GM18499 (cell line): ENCODE data around the gene GAGE12G.
"Not testable (repeated sequence)": the region's sequence is repeated elsewhere in the genome, so short reads cannot be mapped to it uniquely, and the experiment has no call there.

ENCODE experiments used
- ATAC-seq: cut with Tn5 transposase; IDR thresholded peaks from one replicate; pipeline ENCODE4 v1.9.1; 2021; ENCODE audit warnings: moderate number of reproducible peaks; ENCODE audit not compliant: insufficient read depth, unreplicated experiment

GAGE12G gene

DNA sequence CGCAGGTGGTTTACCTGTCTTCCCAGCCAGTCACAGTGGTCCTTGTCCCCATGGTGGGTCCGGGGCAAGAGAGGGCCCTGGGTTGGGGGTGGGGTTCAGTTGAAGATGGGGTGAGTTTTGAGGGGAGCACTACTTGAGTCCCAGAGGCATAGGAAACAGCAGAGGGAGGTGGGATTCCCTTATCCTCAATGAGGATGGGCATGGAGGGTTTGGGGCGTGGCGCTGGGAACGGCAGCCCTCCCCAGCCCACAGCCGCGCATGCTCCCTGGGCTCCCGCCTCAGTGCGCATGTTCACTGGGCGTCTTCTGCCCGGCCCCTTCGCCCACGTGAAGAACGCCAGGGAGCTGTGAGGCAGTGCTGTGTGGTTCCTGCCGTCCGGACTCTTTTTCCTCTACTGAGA lies at the start of gene GAGE12G:
GAGE12G (plus strand) TSS at position 301 of the 400 bp plus-strand sequence. CDS start 1,155 bp downstream, outside the sequence.
- not testable (repeated sequence) for ATAC-seq

DNA sequence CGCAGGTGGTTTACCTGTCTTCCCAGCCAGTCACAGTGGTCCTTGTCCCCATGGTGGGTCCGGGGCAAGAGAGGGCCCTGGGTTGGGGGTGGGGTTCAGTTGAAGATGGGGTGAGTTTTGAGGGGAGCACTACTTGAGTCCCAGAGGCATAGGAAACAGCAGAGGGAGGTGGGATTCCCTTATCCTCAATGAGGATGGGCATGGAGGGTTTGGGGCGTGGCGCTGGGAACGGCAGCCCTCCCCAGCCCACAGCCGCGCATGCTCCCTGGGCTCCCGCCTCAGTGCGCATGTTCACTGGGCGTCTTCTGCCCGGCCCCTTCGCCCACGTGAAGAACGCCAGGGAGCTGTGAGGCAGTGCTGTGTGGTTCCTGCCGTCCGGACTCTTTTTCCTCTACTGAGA lies 38.3 kb upstream of the GAGE12G start, which contains the start of gene GAGE12C:
GAGE12C (plus strand) TSS at position 301 of the 400 bp plus-strand sequence. CDS start 1,155 bp downstream, outside the sequence.
- ATAC-seq: not testable (repeated sequence)

DNA sequence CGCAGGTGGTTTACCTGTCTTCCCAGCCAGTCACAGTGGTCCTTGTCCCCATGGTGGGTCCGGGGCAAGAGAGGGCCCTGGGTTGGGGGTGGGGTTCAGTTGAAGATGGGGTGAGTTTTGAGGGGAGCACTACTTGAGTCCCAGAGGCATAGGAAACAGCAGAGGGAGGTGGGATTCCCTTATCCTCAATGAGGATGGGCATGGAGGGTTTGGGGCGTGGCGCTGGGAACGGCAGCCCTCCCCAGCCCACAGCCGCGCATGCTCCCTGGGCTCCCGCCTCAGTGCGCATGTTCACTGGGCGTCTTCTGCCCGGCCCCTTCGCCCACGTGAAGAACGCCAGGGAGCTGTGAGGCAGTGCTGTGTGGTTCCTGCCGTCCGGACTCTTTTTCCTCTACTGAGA lies 28.8 kb upstream of the GAGE12G start, which contains the start of gene GAGE12D:
GAGE12D (plus strand) TSS at position 301 of the 400 bp plus-strand sequence. CDS start 1,155 bp downstream, outside the sequence.
- ATAC-seq: not testable (repeated sequence)

GRCh38 chrX:49550989-49551388 lies 19.2 kb upstream of the GAGE12G start, which contains the start of gene GAGE12E:
GAGE12E (plus strand) TSS chrX:49551289; CDS start chrX:49552444, 1,155 bp downstream.
- not testable (repeated sequence) for ATAC-seq

DNA sequence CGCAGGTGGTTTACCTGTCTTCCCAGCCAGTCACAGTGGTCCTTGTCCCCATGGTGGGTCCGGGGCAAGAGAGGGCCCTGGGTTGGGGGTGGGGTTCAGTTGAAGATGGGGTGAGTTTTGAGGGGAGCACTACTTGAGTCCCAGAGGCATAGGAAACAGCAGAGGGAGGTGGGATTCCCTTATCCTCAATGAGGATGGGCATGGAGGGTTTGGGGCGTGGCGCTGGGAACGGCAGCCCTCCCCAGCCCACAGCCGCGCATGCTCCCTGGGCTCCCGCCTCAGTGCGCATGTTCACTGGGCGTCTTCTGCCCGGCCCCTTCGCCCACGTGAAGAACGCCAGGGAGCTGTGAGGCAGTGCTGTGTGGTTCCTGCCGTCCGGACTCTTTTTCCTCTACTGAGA lies 9.7 kb upstream of the GAGE12G start, which contains the start of gene GAGE12F:
GAGE12F (plus strand) TSS at position 301 of the 400 bp plus-strand sequence. CDS start 1,155 bp downstream, outside the sequence.
- not testable (repeated sequence) for ATAC-seq

DNA sequence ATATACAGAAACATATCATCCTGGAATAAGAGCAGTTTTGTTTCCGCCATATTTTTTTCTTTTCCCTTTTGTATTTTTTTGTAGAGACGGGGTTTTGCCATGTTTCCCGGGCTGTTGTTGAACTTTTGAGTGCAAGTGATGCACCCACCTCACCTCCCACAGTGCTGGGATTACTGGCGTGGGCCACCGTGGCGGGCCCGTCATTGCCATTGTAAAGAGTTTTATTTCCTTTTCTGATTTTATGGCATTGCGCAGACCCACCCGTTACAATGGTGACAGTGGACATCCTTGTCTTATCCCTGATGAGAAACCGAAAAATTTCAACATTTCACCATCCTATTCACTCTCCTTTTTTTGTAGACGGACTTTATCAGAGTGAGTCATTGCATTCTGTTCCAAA lies 1.5 kb upstream of the GAGE12G start:
- not testable (repeated sequence) for ATAC-seq

GRCh38 chrX:49569152-49569551 lies 1.0 kb upstream of the GAGE12G start:
- not testable (repeated sequence) for ATAC-seq

DNA sequence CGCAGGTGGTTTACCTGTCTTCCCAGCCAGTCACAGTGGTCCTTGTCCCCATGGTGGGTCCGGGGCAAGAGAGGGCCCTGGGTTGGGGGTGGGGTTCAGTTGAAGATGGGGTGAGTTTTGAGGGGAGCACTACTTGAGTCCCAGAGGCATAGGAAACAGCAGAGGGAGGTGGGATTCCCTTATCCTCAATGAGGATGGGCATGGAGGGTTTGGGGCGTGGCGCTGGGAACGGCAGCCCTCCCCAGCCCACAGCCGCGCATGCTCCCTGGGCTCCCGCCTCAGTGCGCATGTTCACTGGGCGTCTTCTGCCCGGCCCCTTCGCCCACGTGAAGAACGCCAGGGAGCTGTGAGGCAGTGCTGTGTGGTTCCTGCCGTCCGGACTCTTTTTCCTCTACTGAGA lies 9.4 kb downstream of the GAGE12G start, which contains the start of gene GAGE12H:
GAGE12H (plus strand) TSS at position 301 of the 400 bp plus-strand sequence. CDS start 1,155 bp downstream, outside the sequence.
- not testable (repeated sequence) for ATAC-seq

- ATAC-seq: not testable (repeated sequence)
Measured at GRCh38 chrX:49589196-49589595, 19.0 kb downstream of the GAGE12G start, which contains the start of gene GAGE2A. GAGE2A (plus strand) TSS chrX:49589496; CDS start chrX:49590651, 1,155 bp downstream.

GRCh38 chrX:49589769-49590478 lies 19.7 kb downstream of the GAGE12G start:
- not testable (repeated sequence) for ATAC-seq

DNA sequence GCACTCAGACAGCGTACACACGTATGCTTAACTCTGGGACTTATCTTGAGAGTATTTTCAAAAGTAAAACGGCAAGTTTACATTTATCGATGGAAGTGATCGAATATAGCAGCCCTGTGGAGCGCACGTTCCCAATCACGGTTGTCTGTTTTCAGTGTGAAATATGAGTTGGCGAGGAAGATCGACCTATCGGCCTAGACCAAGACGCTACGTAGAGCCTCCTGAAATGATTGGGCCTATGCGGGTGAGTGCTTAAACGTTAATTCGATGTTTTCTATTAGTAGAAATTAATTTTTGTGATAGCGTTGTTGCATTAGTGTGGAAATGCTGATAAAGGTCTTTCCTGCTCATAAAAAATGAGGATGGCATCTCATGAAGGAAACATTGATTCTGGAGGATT lies 20.3 kb downstream of the GAGE12G start:
- not testable (repeated sequence) for ATAC-seq

DNA sequence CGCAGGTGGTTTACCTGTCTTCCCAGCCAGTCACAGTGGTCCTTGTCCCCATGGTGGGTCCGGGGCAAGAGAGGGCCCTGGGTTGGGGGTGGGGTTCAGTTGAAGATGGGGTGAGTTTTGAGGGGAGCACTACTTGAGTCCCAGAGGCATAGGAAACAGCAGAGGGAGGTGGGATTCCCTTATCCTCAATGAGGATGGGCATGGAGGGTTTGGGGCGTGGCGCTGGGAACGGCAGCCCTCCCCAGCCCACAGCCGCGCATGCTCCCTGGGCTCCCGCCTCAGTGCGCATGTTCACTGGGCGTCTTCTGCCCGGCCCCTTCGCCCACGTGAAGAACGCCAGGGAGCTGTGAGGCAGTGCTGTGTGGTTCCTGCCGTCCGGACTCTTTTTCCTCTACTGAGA lies 28.5 kb downstream of the GAGE12G start, which contains the start of gene GAGE1:
GAGE1 (plus strand) TSS at position 301 of the 400 bp plus-strand sequence. CDS start 1,155 bp downstream, outside the sequence.
- ATAC-seq: not testable (repeated sequence)

DNA sequence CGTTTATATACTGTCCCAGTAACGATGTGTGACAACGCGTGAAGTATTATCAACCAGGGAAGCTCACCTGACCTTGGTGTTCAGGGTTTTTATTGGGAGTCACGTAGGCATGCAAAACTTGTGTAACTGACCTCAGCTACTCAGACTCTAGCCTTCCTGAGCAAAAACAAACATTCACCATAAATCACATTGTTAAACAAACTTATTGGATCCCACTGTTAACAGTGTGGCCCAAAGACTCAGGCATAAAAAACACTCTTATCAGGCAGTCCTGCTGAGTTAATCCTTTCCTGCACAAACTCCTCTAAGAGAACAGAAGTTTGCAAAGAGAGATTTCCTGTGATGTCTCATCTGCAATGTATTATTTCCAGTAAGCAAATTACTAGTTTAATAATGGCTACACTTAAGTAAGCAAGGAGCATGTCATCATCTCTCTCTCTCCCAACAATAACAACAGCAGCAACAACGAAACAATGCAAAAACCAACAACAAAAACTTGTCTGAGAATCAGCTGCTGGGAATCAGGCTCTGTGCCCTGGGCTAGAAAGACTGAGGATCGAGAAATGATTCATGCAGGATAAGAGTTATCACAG lies 40.6 kb downstream of the GAGE12G start:
- no peak for ATAC-seq

GRCh38 chrX:49618574-49618973 lies 48.4 kb downstream of the GAGE12G start:
- no peak for ATAC-seq
